CD14-positive monocyte (primary cell): ENCODE data around the gene CDAN1. TPM values are rescaled to one million over a fixed set of nuclear protein-coding genes. Genes with fewer than 3 reads are reported as not detected.
A peak's percentile ranks its signal among the peaks of the same experiment; 100 is the strongest.

Experiments used
- DNase-seq, 3 donors: peaks; one replicate each; pipeline ENCODE4 v3.0.0-alpha.2; 2011 to 2022
- H2AFZ ChIP-seq: 2 replicates; pipeline ENCODE4 v1.6.0; 2012; ENCODE audit warnings: mild to moderate bottlenecking, low read depth, low read length, inconsistent platforms; ENCODE audit not compliant: insufficient read depth, poor library complexity, severe bottlenecking
- H3K27ac ChIP-seq, 2 donors: 1 replicate in 1 of 2; 2 replicates in 1 of 2; pipeline ENCODE4 v1.5.1; 2012 to 2013; ENCODE audit warnings: low read length in 2 of 2, control low read depth in 1 of 2, inconsistent platforms in 1 of 2, low read depth in 1 of 2, mild to moderate bottlenecking in 1 of 2
- H3K27me3 ChIP-seq, 2 donors: one replicate each; pipeline versions ENCODE4 v1.6.0 to v1.6.1; 2011 to 2013; ENCODE audit warnings: low read length in 2 of 2; ENCODE audit not compliant: control insufficient read depth in 2 of 2, insufficient read depth in 2 of 2
- H3K36me3 ChIP-seq, 2 donors: replicated peaks in 1 of 2; 1 replicate in 1 of 2; 2 replicates in 1 of 2; pipeline versions ENCODE4 v1.5.1 to v1.6.1; 2012 to 2013; ENCODE audit warnings: low read length in 2 of 2, control low read depth in 1 of 2, inconsistent platforms in 1 of 2, mild to moderate bottlenecking in 1 of 2; ENCODE audit not compliant: insufficient read depth in 2 of 2, control insufficient read depth in 1 of 2
- H3K4me1 ChIP-seq, 2 donors: 1 replicate in 1 of 2; 2 replicates in 1 of 2; pipeline versions ENCODE4 v1.5.1 to v1.6.1; 2012 to 2013; ENCODE audit warnings: low read length in 2 of 2, control low read depth in 1 of 2, inconsistent platforms in 1 of 2, mild to moderate bottlenecking in 1 of 2, moderate library complexity in 1 of 2; ENCODE audit not compliant: insufficient read depth in 2 of 2, control insufficient read depth in 1 of 2
- H3K4me2 ChIP-seq: replicated peaks from 2 replicates; pipeline ENCODE3; 2012; ENCODE audit warnings: low read length, moderate library complexity, mild to moderate bottlenecking; ENCODE audit not compliant: poor library complexity, severe bottlenecking; ENCODE audit errors: extremely low read depth
- H3K4me3 ChIP-seq, 3 experiments: fragments of 200-600 bp in 1 of 3; sonication (generic) in 1 of 3; replicated peaks in 1 of 3; 1 replicate in 2 of 3; 2 replicates in 1 of 3; pipeline ENCODE4 v1.5.1; 2011 to 2013; ENCODE audit warnings: low read length in 3 of 3, mild to moderate bottlenecking in 3 of 3, control low read depth in 2 of 3, low read depth in 2 of 3, inconsistent platforms in 1 of 3, moderate library complexity in 1 of 3
- H3K79me2 ChIP-seq: 2 replicates; pipeline ENCODE4 v1.6.0; 2012; ENCODE audit warnings: mild to moderate bottlenecking, control low read depth, inconsistent platforms, low read length, moderate library complexity; ENCODE audit not compliant: insufficient read depth
- H3K9ac ChIP-seq: 2 replicates; pipeline ENCODE4 v1.6.0; 2017; ENCODE audit warnings: low read length, mild to moderate bottlenecking; ENCODE audit not compliant: insufficient read depth, poor library complexity, severe bottlenecking
- H3K9me3 ChIP-seq, 2 donors: replicated peaks in 1 of 2; 1 replicate in 1 of 2; 2 replicates in 1 of 2; pipeline versions ENCODE4 v1.5.1 to v1.6.1; 2012 to 2013; ENCODE audit warnings: low read length in 2 of 2, control low read depth in 1 of 2; ENCODE audit not compliant: control insufficient read depth in 1 of 2, insufficient read depth in 1 of 2
- H4K20me1 ChIP-seq: 2 replicates; pipeline ENCODE4 v1.6.0; 2012; ENCODE audit warnings: mild to moderate bottlenecking, low read length, control low read depth, moderate library complexity; ENCODE audit not compliant: insufficient read depth
- H3K27ac Mint-ChIP-seq, 7 donors: one replicate each; pipeline ENCODE4 v1.8.0; 2020; ENCODE audit warnings: mild to moderate bottlenecking in 7 of 7, mixed read lengths in 7 of 7, moderate library complexity in 6 of 7, inconsistent platforms in 2 of 7
- H3K27me3 Mint-ChIP-seq, 3 donors: one replicate each; pipeline ENCODE4 v1.8.0; 2021 to 2022; ENCODE audit warnings: low read depth in 3 of 3, mild to moderate bottlenecking in 3 of 3, mixed read lengths in 3 of 3, moderate library complexity in 3 of 3, inconsistent platforms in 1 of 3
- H3K36me3 Mint-ChIP-seq, 2 donors: one replicate each; pipeline ENCODE4 v1.8.0; 2020; ENCODE audit warnings: mixed read lengths in 2 of 2, inconsistent platforms in 1 of 2, mild to moderate bottlenecking in 1 of 2
- H3K4me1 Mint-ChIP-seq: one replicate; pipeline ENCODE4 v1.8.0; 2020; ENCODE audit warnings: mild to moderate bottlenecking, mixed read lengths
- H3K4me3 Mint-ChIP-seq, 2 donors: one replicate each; pipeline ENCODE4 v1.8.0; 2020; ENCODE audit warnings: mild to moderate bottlenecking in 2 of 2, mixed read lengths in 2 of 2, moderate library complexity in 1 of 2
- H3K9me3 Mint-ChIP-seq, 7 donors: one replicate each; pipeline ENCODE4 v1.8.0; 2020 to 2022; ENCODE audit warnings: mixed read lengths in 7 of 7, mild to moderate bottlenecking in 6 of 7, moderate library complexity in 6 of 7, inconsistent platforms in 2 of 7
- WGBS: methylation state at CpG from one replicate; pipeline ENCODE4 v1.1.5; 2013; ENCODE audit warnings: missing lambda C conversion rate; ENCODE audit not compliant: insufficient coverage; 5-methylcytosine and 5-hydroxymethylcytosine counted together
- intact Hi-C, 2 donors: fragments of 100-400 bp; cut with micrococcal nuclease; formaldehyde crosslinking; loops; one replicate each; pipeline versions ENCODE4 v1.15.0 to v1.15.1; 2023
- polyA plus RNA-seq, 3 donors: library from polyadenylated mRNA; depleted of rRNA in 1 of 3; unstranded in 2 of 3; stranded (reverse) in 1 of 3; fragments of 300-500 nt in 2 of 3; fragments of >200 nt in 1 of 3; fragmentation: Illumina TruSeq in 2 of 3; gene quantifications; 1 replicate in 2 of 3; 2 replicates in 1 of 3; pipeline ENCODE4 v1.2.3, GENCODE V29; 2012 to 2021
- TF ChIP-seq, protein P1 (sequence below): fragments of 200-600 bp; IDR thresholded peaks from one replicate; pipeline ENCODE4 v1.8.0; 2022; ENCODE audit warnings: antibody characterized with exemption, mild to moderate bottlenecking

The CDAN1 gene
- polyA plus RNA-seq, 3 donors: 1.1 to 6.3 (median 2.2) TPM

DNA sequence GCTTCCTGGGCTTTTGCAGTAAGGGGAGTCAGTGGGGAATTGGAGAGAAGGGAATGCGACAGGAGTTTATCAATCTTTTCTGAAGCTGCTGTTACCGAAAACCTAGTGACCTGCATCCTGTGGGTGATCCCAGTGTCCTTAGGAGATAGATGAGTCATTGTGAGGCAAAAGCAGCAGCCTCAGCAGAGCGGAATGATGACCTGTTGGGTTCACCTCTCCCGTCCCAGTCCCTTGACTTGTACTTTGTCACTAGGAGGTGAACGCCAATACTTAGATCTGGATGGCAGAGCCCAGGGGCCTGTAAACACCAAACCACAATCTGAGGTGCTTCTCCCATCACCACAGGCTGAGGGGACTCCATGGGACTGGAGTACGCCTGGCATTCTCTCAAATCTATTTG, 17.9 kb downstream of the CDAN1 start:
- intact Hi-C loops: no loop called here
- Histone ChIP-seq H3K36me3 (peaks cover 20 to 42% of the 10 kb centered on the region in 2 donors), H3K27me3 (no peaks in the 10 kb centered on the region), H3K4me1 (no peaks in the 10 kb centered on the region), H3K4me2 (no peak overlapping the region), H2AFZ (no peak overlapping the region), H3K9me3 (no peaks in the 10 kb centered on the region), H3K27ac (no peak overlapping the region), H3K4me3 (no peak overlapping the region), H3K9ac (no peak overlapping the region), H4K20me1 (no peaks in the 10 kb centered on the region), H3K79me2 (no peaks in the 10 kb centered on the region)
- peak overlapping the region in 1 of 7 donors; percentile 21 for H3K27ac Mint-ChIP-seq
- H3K36me3 Mint-ChIP-seq: peaks cover 25 to 35% of the 10 kb centered on the region in 2 donors
- H3K9me3 Mint-ChIP-seq: peaks cover 0 to 3% (median 0%) of the 10 kb centered on the region in 7 donors
- TF ChIP-seq, protein P1, sequence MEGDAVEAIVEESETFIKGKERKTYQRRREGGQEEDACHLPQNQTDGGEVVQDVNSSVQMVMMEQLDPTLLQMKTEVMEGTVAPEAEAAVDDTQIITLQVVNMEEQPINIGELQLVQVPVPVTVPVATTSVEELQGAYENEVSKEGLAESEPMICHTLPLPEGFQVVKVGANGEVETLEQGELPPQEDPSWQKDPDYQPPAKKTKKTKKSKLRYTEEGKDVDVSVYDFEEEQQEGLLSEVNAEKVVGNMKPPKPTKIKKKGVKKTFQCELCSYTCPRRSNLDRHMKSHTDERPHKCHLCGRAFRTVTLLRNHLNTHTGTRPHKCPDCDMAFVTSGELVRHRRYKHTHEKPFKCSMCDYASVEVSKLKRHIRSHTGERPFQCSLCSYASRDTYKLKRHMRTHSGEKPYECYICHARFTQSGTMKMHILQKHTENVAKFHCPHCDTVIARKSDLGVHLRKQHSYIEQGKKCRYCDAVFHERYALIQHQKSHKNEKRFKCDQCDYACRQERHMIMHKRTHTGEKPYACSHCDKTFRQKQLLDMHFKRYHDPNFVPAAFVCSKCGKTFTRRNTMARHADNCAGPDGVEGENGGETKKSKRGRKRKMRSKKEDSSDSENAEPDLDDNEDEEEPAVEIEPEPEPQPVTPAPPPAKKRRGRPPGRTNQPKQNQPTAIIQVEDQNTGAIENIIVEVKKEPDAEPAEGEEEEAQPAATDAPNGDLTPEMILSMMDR: no peak
- no peak overlapping the region for H3K4me3 Mint-ChIP-seq
- no peak for DNase-seq
- WGBS: 97% methylated on average over 6 of the region's 6 CpGs
- no peaks in the 10 kb centered on the region for H3K4me1 Mint-ChIP-seq
- peaks cover 0 to 2% (median 0%) of the 10 kb centered on the region in 3 donors for H3K27me3 Mint-ChIP-seq

GRCh38 chr15:42716626-42717025, 20.3 kb downstream of the CDAN1 start:
- WGBS: 90% methylated on average over 2 of the region's 2 CpGs
- no peak for DNase-seq
- no peak overlapping the region for H3K4me3 ChIP-seq
- no peak overlapping the region for H3K4me2 ChIP-seq
- Mint-ChIP-seq H3K27me3 (peaks cover 0 to 2% (median 0%) of the 10 kb centered on the region in 3 donors), H3K27ac (no peak overlapping the region), H3K9me3 (peaks cover 0 to 3% (median 0%) of the 10 kb centered on the region in 7 donors), H3K4me3 (no peak overlapping the region), H3K4me1 (no peaks in the 10 kb centered on the region), H3K36me3 (peaks cover 11 to 17% of the 10 kb centered on the region in 2 donors)
- no peaks in the 10 kb centered on the region for H3K4me1 ChIP-seq
- no peaks in the 10 kb centered on the region for H4K20me1 ChIP-seq
- no peaks in the 10 kb centered on the region for H3K9me3 ChIP-seq
- intact Hi-C loops: no loop called here
- no peaks in the 10 kb centered on the region for H3K27me3 ChIP-seq
- H2AFZ ChIP-seq: no peak overlapping the region
- no peaks in the 10 kb centered on the region for H3K79me2 ChIP-seq
- H3K36me3 ChIP-seq: peaks cover 8 to 18% of the 10 kb centered on the region in 2 donors
- TF ChIP-seq, protein P1: no peak
- H3K27ac ChIP-seq: no peak overlapping the region
- H3K9ac ChIP-seq: no peak overlapping the region
